Heart left ventricle (tissue), 13 donors: ENCODE data around the gene ZBTB8OS.

Experiments
- CTCF ChIP-seq, 12 donors: fragments of 200-600 bp; sonication (generic) in 4 of 12; IDR thresholded peaks; one replicate each; pipeline versions ENCODE4 v1.5.0 to v1.8.0; 2018 to 2022; ENCODE audit warnings: antibody characterized with exemption in 12 of 12, mild to moderate bottlenecking in 5 of 12
- POLR2A ChIP-seq, 2 donors: fragments of 450-650 bp; IDR thresholded peaks; one replicate each; pipeline ENCODE4 v1.6.1; 2017; ENCODE audit warnings: antibody characterized with exemption in 2 of 2, mild to moderate bottlenecking in 2 of 2, moderate library complexity in 2 of 2
- donor health status: ischemic (EF 13 %, LVEDD 7.1; RV severe dilation, severe dysfunction).
- donor health status: DM: no; HTN: yes; CAD: no.
- donor health status: DM: no; HTN: no; CAD: no.
- donor health status: ischemic (EF 25% LVEDD 6.9; RV normal size, moderate dysfunction).
- donor health status: ischemic (EF 25% LVEDD 5.7; RV mildly dilated, moderate dysfunction).
- donor health status: ischemic (EF 35%, LVEDD 5.7; RV mildly dilated, moderate dysfunction).
- donor health status: nonischemic (EF 11% LVEDD 7.7; RV severe dilation, severe dysfunction).
- donor health status: DM: yes; HTN: yes; CAD: no.
- donor health status: PGD.
- donor health status: ischemic (EF 29% LVEDD 5.4; RV normal size, mild dysfunction).
- donor health status: nonischemic (EF 23%, LVEDD 6.1; RV moderate dilation, normal function).

GRCh38 chr1:32659581-32659980 lies 9.2 kb upstream of the ZBTB8OS start:
- TF ChIP-seq CTCF (IDR thresholded peaks at IDR 0.05), result no peak
- no peak for TF ChIP-seq POLR2A (IDR thresholded peaks at IDR 0.05)
